HepG2 (cell line): Measurements from ENCODE around the gene UBE2H. TPM values are rescaled to one million over a fixed set of nuclear protein-coding genes. Genes with fewer than 3 reads are reported as not detected.

ENCODE experiments used
- MEF2D ChIP-seq: sonication (generic); formaldehyde crosslinking; IDR thresholded peaks from 2 replicates; pipeline ENCODE4 v1.5.1; 2020; ENCODE audit warnings: mild to moderate bottlenecking, missing genetic modification reagents
- NFE2L2 ChIP-seq: fragments of 150-350 bp; IDR thresholded peaks from 2 replicates; pipeline ENCODE4 v1.6.1; 2014; ENCODE audit warnings: low read length
- NFIC ChIP-seq: IDR thresholded peaks from 2 replicates; pipeline ENCODE4 v1.6.1; 2012; ENCODE audit warnings: mild to moderate bottlenecking, low read length, inconsistent platforms
- RCOR2 ChIP-seq: IDR thresholded peaks from 2 replicates; pipeline ENCODE4 v1.6.1; 2016; ENCODE audit warnings: missing biosample characterization, missing genetic modification reagents
- SNAPC2 ChIP-seq: sonication (generic); formaldehyde crosslinking; IDR thresholded peaks from 2 replicates; pipeline ENCODE4 v1.8.1; 2022; ENCODE audit warnings: mild to moderate bottlenecking, missing genetic modification reagents
- ZBTB3 ChIP-seq: sonication (generic); formaldehyde crosslinking; IDR thresholded peaks from 2 replicates; pipeline ENCODE4 v1.4.0; 2020; ENCODE audit warnings: low read depth, mild to moderate bottlenecking, moderate library complexity, missing genetic modification reagents, borderline replicate concordance
- ZFP90 ChIP-seq: sonication (generic); formaldehyde crosslinking; IDR thresholded peaks from 2 replicates; pipeline ENCODE4 v1.8.0; 2022; ENCODE audit warnings: missing genetic modification reagents, mild to moderate bottlenecking, inconsistent platforms, borderline replicate concordance
- ZNF224 ChIP-seq: sonication (generic); formaldehyde crosslinking; IDR thresholded peaks from 2 replicates; pipeline ENCODE4 v1.5.0; 2020; ENCODE audit warnings: mild to moderate bottlenecking, missing genetic modification reagents
- ZNF350 ChIP-seq: sonication (generic); formaldehyde crosslinking; IDR thresholded peaks from 2 replicates; pipeline ENCODE4 v1.4.0; 2020; ENCODE audit warnings: mild to moderate bottlenecking, low read depth, missing genetic modification reagents, borderline replicate concordance
- ZNF441 ChIP-seq: sonication (generic); formaldehyde crosslinking; IDR thresholded peaks from 2 replicates; pipeline ENCODE4 v1.7.0; 2021; ENCODE audit warnings: missing genetic modification reagents, borderline replicate concordance
- ZNF468 ChIP-seq: sonication (generic); formaldehyde crosslinking; IDR thresholded peaks from 2 replicates; pipeline ENCODE4 v1.8.0; 2022; ENCODE audit warnings: mild to moderate bottlenecking, moderate library complexity, missing genetic modification reagents
- ZNF891 ChIP-seq: sonication (generic); formaldehyde crosslinking; IDR thresholded peaks from 2 replicates; pipeline ENCODE4 v1.5.0; 2020; ENCODE audit warnings: mild to moderate bottlenecking, missing genetic modification reagents
- ZSCAN30 ChIP-seq: sonication (generic); formaldehyde crosslinking; IDR thresholded peaks from 2 replicates; pipeline ENCODE4 v1.5.0; 2020; ENCODE audit warnings: mild to moderate bottlenecking, missing genetic modification reagents
- ZSCAN9 ChIP-seq: IDR thresholded peaks from 2 replicates; pipeline ENCODE4 v1.6.1; 2016; ENCODE audit warnings: borderline replicate concordance
- polyA plus RNA-seq, 8 experiments: library from polyadenylated mRNA; depleted of rRNA in 3 of 8; stranded (reverse) in 7 of 8; unstranded in 1 of 8; fragments of >200 nt; fragmentation: Illumina TruSeq in 4 of 8; extraction: Trizol in 4 of 8; gene quantifications; 2 replicates each; pipeline versions ENCODE4 v1.2.1 to v1.2.3, GENCODE V29; 2011 to 2016; ENCODE audit warnings: low read depth in 4 of 8, missing spikeins in 1 of 8, mixed read lengths in 1 of 8; ENCODE audit not compliant: insufficient read depth in 1 of 8
- total RNA-seq, 5 experiments: library from RNA; depleted of rRNA; stranded (reverse); fragments of >200 nt; fragmentation: Illumina TruSeq; extraction: Trizol; gene quantifications; 2 replicates each; pipeline ENCODE4 v1.2.3, GENCODE V29; 2016; ENCODE audit warnings: low read depth in 1 of 5
- TF ChIP-seq, protein P1 (sequence below): sonication (generic); formaldehyde crosslinking; IDR thresholded peaks from 2 replicates; pipeline ENCODE4 v1.5.0; 2020; ENCODE audit warnings: mild to moderate bottlenecking, missing genetic modification reagents, borderline replicate concordance
- TF ChIP-seq, protein P2 (sequence below): sonication (generic); formaldehyde crosslinking; IDR thresholded peaks from 2 replicates; pipeline ENCODE4 v1.4.0; 2020; ENCODE audit warnings: missing genetic modification reagents
- TF ChIP-seq, protein P3 (sequence below): IDR thresholded peaks from 2 replicates; pipeline ENCODE4 v1.6.1; 2016; ENCODE audit warnings: missing compliant biosample characterization, missing genetic modification reagents, borderline replicate concordance
- TF ChIP-seq, protein P4 (sequence below): sonication (generic); formaldehyde crosslinking; IDR thresholded peaks from 2 replicates; pipeline ENCODE4 v1.8.0; 2022; ENCODE audit warnings: mild to moderate bottlenecking, missing genetic modification reagents, moderate library complexity
- TF ChIP-seq, protein P5 (sequence below): IDR thresholded peaks from 2 replicates; pipeline ENCODE4 v1.6.1; 2016; ENCODE audit warnings: control low read depth

Gene UBE2H
- total and polyA plus RNA-seq, 2 of the 13 experiments (the other 11 are each of a cell fraction or from before 2014, with no cell fraction given), result 15.5 to 40.1 TPM

DNA sequence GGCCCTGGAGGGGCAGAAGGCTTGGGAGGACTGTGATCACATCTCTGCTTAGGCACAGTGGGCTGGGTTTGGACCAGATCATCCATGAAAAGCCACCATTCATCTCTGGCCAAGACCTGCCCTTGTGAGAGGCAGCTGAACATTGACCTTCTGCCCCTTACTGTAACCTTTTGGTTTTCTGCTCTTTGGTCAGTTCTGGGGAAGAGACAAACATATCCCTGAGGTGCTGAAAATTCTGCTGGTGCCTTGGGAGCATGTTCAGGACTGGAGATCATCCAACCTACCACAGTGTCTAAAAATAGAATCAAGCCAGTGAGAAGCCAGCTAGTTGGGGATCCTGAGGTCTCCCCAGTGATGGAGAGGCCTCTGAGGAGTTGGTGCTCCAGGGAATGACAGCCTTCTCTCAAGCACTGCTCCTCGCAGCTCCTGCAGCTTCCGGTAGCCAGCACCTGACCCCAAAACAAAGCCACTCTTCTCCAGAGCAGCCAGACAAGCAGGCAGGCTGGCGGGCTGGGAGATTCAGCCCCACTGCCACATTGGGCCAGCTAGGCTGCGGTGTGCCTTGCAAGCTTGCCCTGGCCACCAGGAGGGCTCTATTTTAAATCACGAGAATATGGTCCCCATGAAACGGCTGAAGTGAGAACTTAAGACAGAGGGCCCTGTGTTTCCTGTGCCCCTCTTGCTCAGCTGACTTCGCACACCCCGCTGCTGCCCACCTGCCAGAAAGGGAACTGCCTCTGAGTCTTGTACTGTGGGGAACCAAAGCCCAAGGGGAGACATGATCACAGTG lies 37.8 kb upstream of the UBE2H start (continued):
- peak; percentile 26; the same call in 1 of the 2 replicates for TF ChIP-seq ZSCAN9 (CRISPR knock-in tag)
- TF ChIP-seq ZSCAN30 (CRISPR knock-in tag), result no peak
- TF ChIP-seq ZNF224 (CRISPR knock-in tag), result no peak
- no peak for TF ChIP-seq NFIC
- TF ChIP-seq, protein P1, sequence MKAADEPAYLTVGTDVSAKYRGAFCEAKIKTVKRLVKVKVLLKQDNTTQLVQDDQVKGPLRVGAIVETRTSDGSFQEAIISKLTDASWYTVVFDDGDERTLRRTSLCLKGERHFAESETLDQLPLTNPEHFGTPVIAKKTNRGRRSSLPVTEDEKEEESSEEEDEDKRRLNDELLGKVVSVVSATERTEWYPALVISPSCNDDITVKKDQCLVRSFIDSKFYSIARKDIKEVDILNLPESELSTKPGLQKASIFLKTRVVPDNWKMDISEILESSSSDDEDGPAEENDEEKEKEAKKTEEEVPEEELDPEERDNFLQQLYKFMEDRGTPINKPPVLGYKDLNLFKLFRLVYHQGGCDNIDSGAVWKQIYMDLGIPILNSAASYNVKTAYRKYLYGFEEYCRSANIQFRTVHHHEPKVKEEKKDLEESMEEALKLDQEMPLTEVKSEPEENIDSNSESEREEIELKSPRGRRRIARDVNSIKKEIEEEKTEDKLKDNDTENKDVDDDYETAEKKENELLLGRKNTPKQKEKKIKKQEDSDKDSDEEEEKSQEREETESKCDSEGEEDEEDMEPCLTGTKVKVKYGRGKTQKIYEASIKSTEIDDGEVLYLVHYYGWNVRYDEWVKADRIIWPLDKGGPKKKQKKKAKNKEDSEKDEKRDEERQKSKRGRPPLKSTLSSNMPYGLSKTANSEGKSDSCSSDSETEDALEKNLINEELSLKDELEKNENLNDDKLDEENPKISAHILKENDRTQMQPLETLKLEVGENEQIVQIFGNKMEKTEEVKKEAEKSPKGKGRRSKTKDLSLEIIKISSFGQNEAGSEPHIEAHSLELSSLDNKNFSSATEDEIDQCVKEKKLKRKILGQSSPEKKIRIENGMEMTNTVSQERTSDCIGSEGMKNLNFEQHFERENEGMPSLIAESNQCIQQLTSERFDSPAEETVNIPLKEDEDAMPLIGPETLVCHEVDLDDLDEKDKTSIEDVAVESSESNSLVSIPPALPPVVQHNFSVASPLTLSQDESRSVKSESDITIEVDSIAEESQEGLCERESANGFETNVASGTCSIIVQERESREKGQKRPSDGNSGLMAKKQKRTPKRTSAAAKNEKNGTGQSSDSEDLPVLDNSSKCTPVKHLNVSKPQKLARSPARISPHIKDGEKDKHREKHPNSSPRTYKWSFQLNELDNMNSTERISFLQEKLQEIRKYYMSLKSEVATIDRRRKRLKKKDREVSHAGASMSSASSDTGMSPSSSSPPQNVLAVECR (CRISPR knock-in tag), result peak; percentile 47; the same call in 1 of the 2 replicates
- TF ChIP-seq ZBTB3 (CRISPR knock-in tag), result no peak
- TF ChIP-seq, protein P2, sequence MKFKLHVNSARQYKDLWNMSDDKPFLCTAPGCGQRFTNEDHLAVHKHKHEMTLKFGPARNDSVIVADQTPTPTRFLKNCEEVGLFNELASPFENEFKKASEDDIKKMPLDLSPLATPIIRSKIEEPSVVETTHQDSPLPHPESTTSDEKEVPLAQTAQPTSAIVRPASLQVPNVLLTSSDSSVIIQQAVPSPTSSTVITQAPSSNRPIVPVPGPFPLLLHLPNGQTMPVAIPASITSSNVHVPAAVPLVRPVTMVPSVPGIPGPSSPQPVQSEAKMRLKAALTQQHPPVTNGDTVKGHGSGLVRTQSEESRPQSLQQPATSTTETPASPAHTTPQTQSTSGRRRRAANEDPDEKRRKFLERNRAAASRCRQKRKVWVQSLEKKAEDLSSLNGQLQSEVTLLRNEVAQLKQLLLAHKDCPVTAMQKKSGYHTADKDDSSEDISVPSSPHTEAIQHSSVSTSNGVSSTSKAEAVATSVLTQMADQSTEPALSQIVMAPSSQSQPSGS, result peak; percentile 27; the same call in 1 of the 2 replicates
- TF ChIP-seq ZNF350, result no peak
- no peak for TF ChIP-seq ZFP90
- TF ChIP-seq RCOR2, result peak; percentile 64; the same call in 1 of the 2 replicates
- TF ChIP-seq ZNF891 (CRISPR knock-in tag), result peak; percentile 29; the same call in 1 of the 2 replicates
- TF ChIP-seq ZNF468, result no peak
- TF ChIP-seq, protein P3, sequence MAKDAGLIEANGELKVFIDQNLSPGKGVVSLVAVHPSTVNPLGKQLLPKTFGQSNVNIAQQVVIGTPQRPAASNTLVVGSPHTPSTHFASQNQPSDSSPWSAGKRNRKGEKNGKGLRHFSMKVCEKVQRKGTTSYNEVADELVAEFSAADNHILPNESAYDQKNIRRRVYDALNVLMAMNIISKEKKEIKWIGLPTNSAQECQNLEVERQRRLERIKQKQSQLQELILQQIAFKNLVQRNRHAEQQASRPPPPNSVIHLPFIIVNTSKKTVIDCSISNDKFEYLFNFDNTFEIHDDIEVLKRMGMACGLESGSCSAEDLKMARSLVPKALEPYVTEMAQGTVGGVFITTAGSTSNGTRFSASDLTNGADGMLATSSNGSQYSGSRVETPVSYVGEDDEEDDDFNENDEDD, result no peak
- TF ChIP-seq MEF2D (CRISPR knock-in tag), result peak; percentile 86
- no peak for TF ChIP-seq ZNF441
- TF ChIP-seq, protein P4, sequence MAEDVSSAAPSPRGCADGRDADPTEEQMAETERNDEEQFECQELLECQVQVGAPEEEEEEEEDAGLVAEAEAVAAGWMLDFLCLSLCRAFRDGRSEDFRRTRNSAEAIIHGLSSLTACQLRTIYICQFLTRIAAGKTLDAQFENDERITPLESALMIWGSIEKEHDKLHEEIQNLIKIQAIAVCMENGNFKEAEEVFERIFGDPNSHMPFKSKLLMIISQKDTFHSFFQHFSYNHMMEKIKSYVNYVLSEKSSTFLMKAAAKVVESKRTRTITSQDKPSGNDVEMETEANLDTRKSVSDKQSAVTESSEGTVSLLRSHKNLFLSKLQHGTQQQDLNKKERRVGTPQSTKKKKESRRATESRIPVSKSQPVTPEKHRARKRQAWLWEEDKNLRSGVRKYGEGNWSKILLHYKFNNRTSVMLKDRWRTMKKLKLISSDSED (CRISPR knock-in tag), result no peak
- TF ChIP-seq, protein P5, sequence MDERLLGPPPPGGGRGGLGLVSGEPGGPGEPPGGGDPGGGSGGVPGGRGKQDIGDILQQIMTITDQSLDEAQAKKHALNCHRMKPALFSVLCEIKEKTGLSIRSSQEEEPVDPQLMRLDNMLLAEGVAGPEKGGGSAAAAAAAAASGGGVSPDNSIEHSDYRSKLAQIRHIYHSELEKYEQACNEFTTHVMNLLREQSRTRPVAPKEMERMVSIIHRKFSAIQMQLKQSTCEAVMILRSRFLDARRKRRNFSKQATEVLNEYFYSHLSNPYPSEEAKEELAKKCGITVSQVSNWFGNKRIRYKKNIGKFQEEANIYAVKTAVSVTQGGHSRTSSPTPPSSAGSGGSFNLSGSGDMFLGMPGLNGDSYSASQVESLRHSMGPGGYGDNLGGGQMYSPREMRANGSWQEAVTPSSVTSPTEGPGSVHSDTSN (CRISPR knock-in tag), result no peak
- 0 out of 2 replicates have a peak, but pooled peaks have one; percentile 54 for TF ChIP-seq SNAPC2
- no peak for TF ChIP-seq NFE2L2
